CD4-positive, alpha-beta T cell treated with Interleukin-17A for 4 hours (primary cell): ENCODE measurements around the gene CDK11B.
A peak's percentile ranks its signal among the peaks of the same experiment; 100 is the strongest.

ENCODE experiments used
- DNase-seq: peaks from one replicate; pipeline ENCODE4 v3.0.0-alpha.2; 2020; ENCODE audit warnings: mixed read lengths

The CDK11B gene

DNA sequence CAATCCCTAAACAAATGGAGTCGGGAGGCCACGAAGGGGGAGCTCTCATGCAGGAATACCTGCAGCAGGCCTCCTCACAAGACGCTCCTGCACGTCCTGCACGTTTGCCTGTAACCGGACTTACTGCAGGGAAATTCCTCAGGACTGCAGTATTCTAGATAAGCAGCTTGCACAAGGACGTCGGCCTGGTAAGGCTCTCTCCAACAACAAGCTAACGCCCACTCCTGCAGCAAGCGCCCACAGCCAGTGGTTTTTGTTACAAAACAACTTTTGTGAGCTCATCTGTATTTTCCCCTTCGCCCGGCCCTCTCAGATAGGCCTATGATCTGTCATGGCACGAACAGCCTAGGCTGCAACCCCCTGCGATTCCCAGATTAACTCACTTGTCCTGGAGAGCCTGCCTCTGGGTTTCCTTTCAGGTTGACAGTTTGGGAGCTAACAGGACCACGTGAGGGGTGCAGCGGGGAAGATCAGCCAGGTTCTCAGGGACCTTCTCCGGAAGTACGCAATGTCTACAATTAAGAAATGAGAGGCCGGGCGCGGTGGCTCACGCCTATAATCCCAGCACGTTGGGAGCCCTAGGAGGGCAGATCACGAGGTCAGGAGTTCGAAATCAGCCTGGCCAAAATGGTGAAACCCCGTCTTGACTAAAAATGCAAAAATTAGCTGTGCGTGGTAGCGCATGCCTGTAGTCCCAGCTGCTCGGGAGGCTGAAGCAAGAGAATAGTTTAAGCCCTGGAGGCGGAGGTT, 44.4 kb downstream of the CDK11B start:
- peak; percentile 68 for DNase-seq

DNA sequence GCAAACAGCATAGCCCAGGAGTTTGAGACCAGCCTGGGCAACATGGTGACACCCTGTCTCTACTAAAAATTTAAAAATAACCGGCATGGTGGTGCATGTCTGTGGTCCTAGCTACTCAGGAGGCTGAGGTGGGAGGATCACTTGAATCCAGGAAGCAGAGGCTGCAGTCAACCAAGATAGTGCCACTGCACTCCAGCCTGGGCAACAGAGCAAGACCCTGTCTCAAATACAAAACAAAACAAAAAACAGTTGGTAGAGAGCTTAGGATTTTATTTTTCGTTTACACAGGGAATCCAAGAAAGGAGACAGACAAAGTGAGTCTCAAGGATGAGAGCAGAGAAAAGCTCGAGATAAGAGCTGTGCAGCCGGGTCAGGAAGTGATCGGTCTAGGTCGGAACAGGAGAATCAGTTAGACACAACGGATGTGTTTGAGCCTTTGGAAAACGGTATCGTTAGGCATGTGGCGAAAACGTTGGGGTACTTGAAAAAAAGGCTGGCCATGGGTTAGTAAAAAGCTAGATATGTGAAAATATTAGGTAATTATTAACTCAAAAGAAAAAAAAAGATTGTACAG, 45.2 kb downstream of the CDK11B start:
- no peak for DNase-seq

DNA sequence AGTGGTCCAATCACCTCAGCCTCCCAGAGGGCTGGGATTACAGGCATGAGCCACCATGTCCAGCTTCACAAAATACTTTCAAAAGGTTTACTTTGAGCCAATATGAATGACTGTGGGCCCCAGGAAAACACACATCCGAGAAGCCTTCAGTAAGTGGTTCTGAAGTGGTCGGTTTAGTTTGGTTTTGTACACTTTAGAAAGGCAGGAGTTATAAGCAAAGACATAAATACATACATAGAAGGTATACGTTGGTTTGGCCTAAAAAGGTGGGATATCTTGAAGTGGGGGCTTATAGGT, 46.8 kb downstream of the CDK11B start:
- DNase-seq, result no peak

DNA sequence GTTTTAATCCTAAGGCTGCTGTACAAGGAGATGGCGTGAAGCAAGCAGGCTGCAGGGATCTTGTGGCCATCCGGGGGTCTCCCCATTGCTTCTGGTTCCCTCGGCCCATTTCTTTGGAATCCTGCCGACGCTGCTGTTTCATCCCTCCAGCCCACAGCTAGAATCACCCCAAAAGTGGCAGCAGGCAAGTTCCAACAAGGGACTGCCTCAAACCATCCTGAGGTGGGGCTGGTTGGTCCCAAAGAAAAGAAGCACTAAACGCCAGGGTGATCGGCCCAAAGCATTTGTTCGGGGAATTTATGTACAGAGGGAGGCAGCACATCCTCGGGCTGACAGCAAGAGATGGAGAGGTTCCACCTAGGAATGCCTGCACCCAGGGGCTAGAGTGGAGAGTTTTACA, 48.0 kb downstream of the CDK11B start:
- DNase-seq, result no peak

DNA sequence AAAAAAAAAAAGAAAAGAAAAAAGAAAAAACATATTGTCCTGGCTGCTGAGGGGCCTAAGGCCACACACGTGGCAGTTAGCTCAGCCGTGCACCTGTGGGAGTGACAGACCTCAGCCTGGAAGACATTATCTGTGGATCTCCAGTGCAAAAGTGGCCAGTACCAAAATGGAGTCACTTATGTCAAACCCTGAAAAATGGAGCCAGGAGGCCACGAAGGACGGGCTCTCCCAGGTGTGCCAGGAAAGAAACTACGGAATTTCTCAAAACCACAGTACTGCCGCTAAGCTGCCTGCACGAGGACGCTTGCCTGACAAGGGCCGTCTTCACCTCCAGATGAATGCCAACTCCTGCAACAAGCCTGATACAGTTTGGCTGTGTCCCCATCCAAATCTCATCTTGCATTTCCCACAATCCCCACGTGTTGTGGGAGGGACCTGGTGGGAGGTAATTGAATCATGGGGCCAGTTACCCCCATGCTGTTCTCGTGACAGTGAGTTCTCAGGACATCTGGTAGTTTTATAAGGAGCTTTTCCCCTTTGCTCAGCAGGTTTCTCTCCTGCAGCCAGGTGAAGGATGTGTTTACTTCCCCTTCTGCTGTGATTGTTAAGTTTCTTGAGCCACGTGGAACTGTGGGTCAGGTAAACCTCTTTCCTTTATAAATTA, 48.9 kb downstream of the CDK11B start:
- DNase-seq, result no peak

DNA sequence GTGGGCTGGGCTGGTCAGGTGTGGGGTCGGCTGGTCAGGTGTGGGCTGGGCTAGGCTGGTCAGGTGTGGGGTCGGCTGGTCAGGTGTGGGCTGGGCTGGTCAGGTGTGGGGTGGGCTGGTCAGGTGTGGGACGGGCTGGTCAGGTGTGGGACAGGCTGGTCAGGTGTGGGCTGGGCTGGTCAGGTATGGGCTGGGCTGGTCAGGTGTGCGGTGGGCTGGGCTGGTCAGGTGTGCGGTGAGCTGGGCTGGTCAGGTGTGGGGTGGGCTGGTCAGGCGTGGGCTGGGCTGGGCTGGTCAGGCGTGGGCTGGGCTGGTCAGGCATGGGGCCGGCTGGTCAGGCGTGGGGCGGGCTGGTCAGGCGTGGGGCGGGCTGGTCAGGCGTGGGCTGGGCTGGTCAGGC, 52.6 kb downstream of the CDK11B start:
- no peak for DNase-seq

DNA sequence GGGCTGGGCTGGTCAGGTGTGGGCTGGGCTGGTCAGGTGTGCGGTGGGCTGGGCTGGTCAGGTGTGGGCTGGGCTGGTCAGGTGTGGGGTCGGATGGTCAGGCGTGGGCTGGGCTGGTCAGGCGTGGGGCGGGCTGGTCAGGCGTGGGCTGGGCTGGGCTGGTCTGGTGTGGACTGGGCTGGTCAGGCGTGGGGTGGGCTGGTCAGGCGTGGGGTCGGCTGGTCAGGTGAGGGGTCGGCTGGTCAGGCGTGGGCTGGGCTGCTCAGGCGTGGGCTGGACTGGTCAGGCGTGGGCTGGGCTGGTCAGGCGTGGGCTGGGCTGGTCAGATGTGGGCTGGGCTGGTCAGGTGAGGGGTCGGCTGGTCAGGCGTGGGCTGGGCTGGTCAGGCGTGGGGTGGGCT, 53.1 kb downstream of the CDK11B start:
- no peak for DNase-seq

DNA sequence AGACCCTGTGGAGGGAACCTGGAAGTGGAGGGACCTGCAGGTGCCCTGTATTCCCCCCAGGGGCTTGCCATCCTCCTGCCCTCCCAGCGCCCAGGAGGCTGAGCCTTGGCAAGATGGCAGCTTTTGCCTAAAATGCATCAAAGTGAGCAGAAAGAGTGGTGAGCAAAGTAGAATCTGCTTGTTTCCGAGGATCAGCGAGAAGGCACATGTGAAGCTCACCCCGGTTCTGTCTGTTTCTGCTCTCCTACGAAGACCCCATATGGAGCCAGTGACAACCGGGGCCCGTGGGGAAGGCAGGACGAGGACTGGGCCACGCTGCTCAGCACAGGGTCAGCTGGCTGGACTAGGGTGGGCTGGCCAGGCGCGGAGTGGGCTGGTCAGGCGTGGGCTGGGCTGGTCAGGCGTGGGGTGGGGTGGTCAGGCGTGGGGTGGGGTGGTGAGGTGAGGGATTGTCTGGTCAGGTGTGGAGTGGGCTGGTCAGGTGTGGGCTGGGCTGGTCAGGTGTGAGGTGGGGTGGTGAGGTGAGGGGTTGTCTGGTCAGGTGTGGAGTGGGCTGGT, 53.7 kb downstream of the CDK11B start:
- no peak for DNase-seq

DNA sequence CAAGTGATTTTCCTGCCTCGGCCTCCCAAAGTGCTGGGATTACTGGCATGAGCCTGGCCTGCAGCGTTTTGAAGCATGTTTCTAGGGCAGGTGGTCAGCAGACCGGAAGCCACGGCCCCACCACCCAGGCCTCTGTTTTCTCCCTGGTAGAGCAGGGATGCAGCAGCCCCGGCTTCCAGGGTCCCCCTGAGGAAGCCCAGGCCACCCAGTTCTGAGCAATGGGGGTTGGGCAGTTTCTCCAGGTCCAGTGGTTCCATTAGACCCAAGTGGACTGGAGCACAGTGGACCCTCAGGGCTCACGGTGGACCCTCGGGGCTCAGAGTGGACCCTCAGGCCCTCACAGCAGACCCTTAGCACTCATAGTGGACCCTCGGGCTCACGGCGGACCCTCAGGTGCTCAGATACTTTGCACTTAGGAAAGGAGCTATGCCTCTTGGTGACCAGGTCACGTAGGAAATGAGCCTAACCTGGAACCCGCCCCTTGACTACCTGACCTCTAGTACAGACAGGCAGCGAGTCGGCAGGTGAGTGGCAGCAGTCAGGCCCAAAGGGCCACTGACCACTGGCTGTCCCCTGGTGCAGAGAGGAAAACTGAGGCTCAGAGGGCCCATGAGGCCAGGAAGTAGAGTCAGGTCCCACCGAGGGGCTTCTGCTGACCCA, 54.3 kb downstream of the CDK11B start:
- DNase-seq, result no peak

DNA sequence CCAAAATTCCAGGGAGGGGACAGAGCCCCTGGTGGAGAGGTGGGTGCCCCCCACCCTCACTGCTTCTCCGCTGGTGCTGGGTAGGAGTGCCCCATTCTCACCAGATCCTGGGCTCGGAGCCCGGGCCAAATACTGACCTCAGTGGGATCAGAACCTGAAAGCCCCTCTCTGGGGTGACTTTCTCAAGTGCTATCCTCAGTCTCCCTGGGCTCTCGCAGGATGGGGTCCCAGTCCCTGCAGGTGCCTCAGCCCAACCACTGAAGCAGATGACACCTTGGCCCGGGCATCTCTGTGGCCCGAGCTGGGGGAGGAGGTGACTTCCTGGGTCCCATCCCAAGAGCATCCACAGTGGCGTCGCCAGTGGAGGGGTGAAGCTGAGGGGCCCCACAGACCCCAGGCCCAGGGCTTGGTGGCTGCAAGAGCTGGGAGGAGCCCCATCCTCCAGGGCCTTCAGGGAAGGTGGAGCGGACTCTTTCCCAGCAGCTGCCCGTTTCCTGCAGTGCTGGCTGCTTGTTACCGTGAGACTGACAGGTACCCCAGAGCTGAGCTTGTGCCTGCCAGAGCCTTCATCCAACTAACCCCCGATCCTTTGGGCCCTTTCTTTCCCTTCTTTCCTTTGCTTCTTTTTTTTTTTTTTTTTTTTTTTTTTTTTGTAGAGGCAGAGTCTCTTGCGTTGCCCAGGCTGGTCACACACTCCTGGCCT, 55.0 kb downstream of the CDK11B start:
- DNase-seq, result no peak

DNA sequence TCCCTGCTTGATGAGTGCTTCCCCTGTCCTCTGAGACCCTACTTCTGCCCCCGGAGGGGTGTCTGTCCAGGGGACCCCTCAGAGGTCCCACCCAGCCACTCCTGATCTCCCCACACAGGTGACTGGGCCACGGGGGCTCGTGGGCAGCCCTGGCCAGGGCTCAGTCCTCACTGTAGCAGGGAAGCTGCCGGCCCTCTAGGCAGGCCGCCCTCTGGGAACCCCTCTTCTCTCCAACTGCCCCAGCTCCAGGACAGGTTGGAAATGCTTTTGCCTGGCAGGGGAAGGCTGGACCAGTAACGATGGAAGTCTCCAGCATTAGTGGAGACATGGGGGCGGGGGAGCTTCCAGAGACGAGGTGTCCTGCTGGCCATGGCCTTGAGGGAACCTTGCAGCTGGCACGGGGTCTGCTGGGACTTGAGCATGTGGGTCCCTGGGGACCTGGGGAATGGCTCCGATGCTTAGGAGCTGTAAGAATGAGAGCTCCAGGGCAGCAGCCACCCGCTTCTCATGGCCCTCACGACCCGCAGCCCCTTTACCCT, 55.8 kb downstream of the CDK11B start:
- DNase-seq, result no peak

DNA sequence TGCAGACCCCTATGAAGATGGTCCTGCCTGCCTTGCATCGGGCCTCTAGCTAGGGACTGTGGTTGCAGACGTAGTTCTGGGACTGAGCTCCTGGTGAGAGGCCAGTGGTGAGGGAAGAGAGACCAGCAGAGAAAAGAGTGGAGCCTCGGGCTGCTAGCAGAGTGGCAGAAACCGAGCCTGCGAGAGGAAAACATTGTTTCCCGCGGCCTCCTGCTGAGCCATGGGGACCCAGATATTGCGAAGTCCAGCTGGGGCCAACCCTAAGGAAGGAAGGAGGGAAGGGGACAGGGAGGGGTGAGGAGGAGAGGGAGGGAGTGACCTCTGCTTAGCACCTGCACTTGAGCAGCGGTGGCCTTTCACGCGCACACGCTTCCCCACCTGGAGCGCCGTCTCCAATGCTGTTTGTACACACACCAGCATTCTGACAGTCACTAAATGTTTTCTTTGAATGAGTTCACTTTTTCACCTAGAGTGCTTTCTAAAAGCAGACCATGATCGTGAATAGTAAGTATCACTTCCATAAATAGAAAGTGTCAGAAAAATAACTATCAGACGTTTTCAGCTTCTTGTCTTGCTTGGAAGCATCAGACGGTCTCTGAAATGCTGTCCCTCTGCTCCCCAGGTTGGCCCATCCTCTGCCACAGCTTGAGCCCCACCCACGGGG, 56.4 kb downstream of the CDK11B start:
- DNase-seq, result no peak

DNA sequence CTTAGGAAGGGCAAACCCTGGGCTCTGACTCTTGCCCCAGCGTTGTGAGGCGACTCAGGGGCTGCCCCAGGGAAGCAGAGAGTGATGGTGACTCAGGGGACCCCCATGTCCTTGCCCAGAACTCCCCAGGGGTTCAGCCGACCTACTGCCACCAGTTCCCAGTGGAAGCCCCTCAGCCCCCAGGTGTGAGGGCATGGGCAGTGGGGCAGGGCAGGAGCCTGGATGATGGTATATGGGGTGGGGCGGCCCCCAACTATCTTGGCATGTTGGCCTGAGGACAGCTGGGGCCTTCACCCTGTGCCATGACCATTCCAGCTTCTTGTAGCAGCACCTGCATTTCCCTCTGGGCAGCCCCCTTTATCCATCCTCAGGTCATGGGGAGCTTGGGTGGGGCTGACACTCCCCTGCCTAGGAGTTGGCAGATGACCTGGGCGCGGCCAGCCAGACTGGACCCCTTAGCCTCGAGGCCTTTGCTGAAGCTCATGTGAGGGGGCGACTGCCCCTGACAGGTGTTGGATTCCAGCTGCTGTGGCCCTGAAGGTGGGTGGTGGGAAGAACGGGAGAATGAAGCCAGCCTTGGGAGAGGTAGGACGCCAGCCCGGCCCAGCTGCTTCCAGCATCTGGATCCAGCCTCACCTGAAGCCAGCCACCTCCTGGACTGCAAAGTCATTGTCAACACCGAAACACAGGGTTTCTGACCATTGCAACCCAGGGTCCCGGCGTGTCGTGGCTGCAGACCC, 57.1 kb downstream of the CDK11B start:
- DNase-seq, result no peak

DNA sequence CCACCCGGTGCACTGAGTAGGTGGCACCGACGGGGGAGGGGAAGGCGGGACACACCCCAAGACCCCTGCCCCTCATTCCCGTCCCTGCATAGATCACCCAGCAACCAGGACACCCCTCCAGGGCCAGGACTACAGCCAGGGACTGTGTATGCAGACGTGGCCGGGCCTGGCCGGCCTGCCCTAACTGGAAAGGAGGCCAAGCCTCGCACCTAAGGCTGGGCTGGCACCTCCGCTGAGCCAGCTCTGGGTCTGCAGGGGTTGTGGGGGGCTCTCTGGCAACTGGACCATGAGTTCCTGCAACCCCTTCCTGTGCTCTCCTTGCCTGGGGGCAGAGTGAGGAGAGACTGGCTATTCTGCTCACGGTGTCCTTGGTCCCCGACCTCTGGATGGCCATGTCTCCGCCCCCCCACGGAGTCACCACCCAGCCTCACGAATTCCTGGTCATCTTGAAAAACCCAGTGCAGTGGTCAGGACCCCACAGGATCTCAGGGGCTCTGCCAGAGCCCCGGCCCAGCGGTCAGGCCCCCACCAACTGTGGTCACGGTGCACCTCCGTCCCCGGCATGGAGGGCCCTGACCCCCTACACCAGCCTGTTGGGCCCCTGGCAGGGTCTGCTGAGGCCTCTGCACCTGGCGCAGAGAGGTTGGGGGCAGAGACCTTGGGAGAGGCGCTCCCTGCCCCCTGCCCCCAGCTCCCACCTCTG, 57.8 kb downstream of the CDK11B start:
- DNase-seq, result no peak

DNA sequence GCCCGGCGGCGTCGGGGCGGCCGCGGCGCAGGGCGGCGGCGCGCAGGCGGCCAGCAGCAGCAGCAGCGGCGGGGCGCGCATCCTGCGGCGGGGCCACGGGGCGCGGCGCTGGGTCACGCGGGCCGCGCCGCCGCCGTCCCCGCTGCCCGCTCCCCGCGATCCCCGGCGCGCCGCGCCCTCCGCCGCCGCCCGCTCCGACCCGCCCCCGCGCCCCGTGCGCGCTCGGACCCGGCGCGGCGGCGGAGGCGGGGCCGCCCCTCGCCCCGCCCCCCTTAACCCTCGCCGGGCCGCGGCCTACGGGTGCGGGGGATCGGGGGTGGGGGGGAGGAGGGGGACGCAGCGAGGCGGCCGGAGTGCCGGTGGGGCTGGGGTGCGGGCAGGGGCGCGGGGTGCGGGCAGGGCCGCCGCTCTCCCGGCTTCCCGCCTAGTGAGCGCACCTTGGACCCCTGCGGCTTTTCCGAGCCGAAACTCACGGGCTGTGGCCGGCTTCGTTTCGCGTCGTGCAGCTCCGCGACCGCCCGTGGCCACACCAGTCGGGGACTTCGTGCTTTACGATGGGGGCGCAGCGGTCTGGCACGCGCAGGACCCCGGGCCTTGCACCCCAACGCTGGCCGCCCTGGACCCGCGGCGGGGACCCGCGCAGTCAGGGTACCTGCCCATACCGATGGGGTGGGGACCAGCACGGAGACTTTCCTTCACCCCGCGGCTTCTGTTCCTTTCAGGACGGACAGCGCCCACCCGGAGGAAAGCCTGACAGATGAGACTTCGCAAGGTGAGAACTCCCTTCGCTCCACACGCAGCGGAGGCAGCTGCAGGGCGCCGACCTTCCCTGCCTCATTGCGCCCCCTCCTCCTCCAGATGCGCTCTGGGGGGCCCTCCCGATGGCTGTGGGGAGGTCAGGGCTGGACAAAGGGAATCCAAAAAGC, 58.6 kb downstream of the CDK11B start, which contains the start of gene FNDC10:
FNDC10 (minus strand) TSS at position 201 of the 926 bp plus-strand sequence; CDS start at position 81, 120 bp downstream.
- peak; percentile 38 for DNase-seq

DNA sequence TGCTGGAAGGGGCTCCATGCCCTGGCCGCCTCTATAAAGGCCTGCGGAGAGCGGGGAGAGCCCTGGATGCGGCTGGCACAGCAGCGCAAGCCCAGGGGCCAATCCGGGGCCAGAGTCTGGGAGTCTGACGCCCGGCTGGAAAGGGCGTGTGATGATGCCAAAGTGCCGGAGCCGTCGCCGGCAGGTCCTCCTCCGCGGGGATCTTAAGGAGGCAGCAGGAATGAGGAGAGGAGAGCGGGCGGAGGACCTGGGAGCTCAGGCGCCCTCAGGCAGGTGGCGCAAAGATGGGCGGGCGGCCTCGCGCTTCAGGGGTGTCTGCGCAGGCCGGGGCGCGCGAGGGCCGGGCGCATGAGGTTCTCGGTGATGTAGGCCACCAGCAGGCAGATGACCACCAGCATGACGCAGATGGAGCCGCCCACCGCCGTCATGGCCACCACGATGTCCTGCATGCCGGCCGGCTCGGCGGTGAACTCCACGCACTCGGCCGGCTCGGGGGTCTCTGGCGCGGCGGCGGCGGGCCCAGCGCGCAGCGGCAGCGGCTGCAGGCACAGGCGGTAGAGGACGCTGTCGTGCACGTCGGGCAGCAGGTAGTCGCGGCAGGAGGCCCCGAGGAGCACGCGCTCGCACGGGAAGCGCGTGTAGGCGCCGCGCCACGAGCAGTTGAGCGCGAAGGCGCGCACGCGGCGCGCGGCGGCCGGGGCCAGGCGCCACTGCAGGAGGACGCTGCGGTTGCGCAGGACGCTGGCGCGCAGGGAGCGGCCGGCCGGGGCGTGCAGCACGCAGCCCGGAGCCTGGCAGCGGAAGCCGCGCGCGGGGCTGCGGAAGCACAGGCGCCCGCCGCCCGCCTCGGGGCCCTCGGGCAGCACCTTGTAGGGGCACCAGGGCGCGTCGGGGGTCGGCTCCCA, 59.5 kb downstream of the CDK11B start:
- DNase-seq, result peak; percentile 49

DNA sequence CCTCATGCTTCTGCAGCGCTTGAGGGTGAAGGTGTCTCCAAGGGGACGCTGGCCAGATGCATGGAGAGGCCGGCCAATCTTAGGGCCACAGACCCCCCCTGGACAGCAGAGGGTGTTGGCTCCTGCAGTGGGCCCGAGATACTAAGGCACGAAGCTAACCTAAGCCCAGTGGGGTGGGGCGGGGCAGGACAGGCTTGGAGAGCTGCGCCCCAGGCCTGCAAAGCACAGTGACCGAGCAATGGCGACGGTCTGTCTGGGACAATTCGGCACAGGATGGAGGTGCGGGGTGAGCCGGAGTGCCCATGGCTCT, 60.1 kb downstream of the CDK11B start:
- no peak for DNase-seq

DNA sequence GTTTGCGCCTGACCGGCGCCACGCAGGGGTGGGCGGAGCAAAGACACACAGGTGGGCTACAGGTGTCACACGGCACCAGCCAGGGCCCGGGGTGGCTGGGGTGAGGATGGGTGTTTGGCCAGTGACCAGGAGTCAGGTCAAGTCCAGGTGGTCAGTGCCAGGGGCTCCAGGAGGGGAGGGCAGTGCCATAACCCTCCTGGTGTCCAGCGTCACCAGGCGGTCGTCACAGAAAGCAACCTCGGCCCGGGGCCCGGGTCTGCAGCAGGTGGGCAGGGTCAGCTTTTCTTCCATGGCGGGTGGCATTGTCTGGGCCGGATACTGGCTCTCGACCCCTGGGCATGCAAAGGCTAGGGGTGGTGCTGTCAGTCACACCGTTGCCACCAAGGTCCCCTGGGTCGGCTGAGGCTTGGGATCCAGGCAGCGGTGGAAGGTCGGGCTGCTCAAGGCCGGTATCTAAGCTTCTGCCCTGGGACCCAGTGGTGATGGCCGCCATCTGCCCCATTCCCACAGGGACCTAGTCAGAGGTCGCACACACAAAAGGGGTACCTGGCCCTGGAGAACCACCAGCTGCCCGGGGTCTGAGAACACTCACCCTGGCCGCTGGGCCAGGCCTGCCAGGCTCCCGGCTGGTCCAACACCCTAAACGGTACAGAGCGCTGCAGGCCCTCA, 60.6 kb downstream of the CDK11B start:
- DNase-seq, result no peak
